Hepatocyte (in vitro differentiated cells): ENCODE data around the gene PPP1R3C.
A peak's percentile ranks its signal among the peaks of the same experiment; 100 is the strongest.

Source experiments
- CTCF ChIP-seq: fragments of 200-600 bp; sonication (generic); IDR thresholded peaks from 2 replicates; pipeline ENCODE4 v1.5.1; 2016; ENCODE audit warnings: antibody characterized with exemption, mild to moderate bottlenecking; ENCODE audit not compliant: poor library complexity
- EZH2phosphoT487 ChIP-seq: fragments of 200-600 bp; sonication (generic); IDR thresholded peaks from one replicate; pipeline ENCODE4 v1.6.1; 2018; ENCODE audit warnings: antibody characterized with exemption, mild to moderate bottlenecking, low read depth, moderate library complexity; ENCODE audit not compliant: unreplicated experiment, severe bottlenecking

- TF ChIP-seq CTCF (peak; percentile 76), EZH2phosphoT487 (no peak)
These were observed 2.8 kb upstream of the PPP1R3C start for GRCh38 chr10:91635401-91636400.
